Cardiac fibroblast (primary cell): ENCODE data around the gene CANT1.

Experiments used
- DNase-seq, 2 donors: peaks; one replicate each; pipeline versions ENCODE4 v3.0.0 to v3.0.0-alpha.2; 2010; ENCODE audit warnings: low read depth in 2 of 2
- H3K4me3 ChIP-seq, 2 donors: replicated peaks in 1 of 2; 1 replicate in 1 of 2; 2 replicates in 1 of 2; pipeline ENCODE4 v1.5.1; 2011; ENCODE audit warnings: low read depth in 2 of 2, low read length in 2 of 2, mild to moderate bottlenecking in 2 of 2, moderate library complexity in 1 of 2
- CTCF ChIP-seq: IDR thresholded peaks from one replicate; pipeline ENCODE4 v1.5.1; 2011; ENCODE audit warnings: low read depth, mild to moderate bottlenecking, low read length, inconsistent platforms

Gene CANT1

GRCh38 chr17:79051306-79051705 is 41.7 kb upstream of the CANT1 start:
- TF ChIP-seq CTCF: no peak
- DNase-seq: peak in 1 of 2 donors; percentile 42
- no peak overlapping the region for H3K4me3 ChIP-seq

DNA sequence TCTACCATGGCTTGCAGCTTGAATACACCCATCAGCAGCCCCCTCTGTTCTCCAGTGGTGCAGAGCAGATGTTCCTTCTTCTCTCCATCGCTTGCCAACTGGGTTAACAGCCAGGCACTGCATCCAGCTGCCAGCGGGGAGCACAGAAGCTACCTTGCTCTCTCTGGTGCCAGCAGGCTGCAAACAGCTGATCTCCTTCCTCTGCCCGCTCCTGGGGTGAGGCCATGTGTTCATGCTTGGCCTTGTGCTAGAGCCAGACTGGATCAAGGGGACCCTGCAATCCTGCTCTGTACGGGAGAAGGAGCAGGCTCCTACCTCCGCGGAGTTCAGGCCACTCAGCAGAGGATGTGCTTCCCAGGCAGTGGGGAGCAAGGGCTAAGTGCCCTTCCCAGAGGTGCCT is 41.0 kb upstream of the CANT1 start:
- TF ChIP-seq CTCF: no peak
- DNase-seq: no peak
- H3K4me3 ChIP-seq: no peak overlapping the region

DNA sequence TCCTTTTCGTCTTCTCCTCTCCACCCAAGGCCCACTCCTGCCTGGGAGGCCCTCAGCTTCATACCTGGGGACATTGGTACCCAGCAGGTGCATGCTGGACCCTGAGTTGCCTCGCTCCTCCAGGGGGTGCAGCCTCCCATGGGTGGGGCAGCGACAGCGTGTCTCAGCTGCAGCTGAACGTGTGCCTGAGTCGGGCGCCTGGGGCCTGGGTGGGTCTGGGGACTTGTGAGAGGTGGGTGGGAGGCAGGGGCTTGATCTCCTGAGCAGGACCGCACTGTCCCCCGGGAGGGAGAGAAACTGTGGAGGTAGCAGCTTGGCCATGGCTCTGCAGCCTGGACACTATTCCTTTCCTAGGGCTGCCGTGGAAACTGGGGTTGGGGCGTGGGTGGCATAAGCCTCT is 40.3 kb upstream of the CANT1 start:
- no peak overlapping the region for H3K4me3 ChIP-seq
- no peak for DNase-seq
- no peak for TF ChIP-seq CTCF

GRCh38 chr17:79048826-79049755 is 39.5 kb upstream of the CANT1 start:
- no peak for TF ChIP-seq CTCF
- H3K4me3 ChIP-seq: no peak overlapping the region
- DNase-seq: no peak

DNA sequence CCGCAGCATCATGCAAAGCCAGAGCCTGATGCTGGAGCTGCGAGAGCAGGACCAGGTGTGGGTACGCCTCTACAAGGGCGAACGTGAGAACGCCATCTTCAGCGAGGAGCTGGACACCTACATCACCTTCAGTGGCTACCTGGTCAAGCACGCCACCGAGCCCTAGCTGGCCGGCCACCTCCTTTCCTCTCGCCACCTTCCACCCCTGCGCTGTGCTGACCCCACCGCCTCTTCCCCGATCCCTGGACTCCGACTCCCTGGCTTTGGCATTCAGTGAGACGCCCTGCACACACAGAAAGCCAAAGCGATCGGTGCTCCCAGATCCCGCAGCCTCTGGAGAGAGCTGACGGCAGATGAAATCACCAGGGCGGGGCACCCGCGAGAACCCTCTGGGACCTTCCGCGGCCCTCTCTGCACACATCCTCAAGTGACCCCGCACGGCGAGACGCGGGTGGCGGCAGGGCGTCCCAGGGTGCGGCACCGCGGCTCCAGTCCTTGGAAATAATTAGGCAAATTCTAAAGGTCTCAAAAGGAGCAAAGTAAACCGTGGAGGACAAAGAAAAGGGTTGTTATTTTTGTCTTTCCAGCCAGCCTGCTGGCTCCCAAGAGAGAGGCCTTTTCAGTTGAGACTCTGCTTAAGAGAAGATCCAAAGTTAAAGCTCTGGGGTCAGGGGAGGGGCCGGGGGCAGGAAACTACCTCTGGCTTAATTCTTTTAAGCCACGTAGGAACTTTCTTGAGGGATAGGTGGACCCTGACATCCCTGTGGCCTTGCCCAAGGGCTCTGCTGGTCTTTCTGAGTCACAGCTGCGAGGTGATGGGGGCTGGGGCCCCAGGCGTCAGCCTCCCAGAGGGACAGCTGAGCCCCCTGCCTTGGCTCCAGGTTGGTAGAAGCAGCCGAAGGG is 38.6 kb upstream of the CANT1 start:
- DNase-seq: peak in 1 of 2 donors; percentile 72
- H3K4me3 ChIP-seq: no peak overlapping the region
- no peak for TF ChIP-seq CTCF

- TF ChIP-seq CTCF: no peak
- DNase-seq: no peak
- no peak overlapping the region for H3K4me3 ChIP-seq
Observed at GRCh38 chr17:79047291-79047920, 37.8 kb upstream of the CANT1 start.
